H9 (cell line): ENCODE results near the gene PEX16. TPM values are rescaled to one million over a fixed set of nuclear protein-coding genes. Genes with fewer than 3 reads are reported as not detected.

Source experiments
- DNase-seq: peaks from one replicate; pipeline ENCODE4 v3.0.0-alpha.2; 2017
- H2AFZ ChIP-seq: one replicate; pipeline ENCODE4 v1.6.1; 2013; ENCODE audit warnings: mild to moderate bottlenecking, low read length, control low read depth, moderate library complexity
- H2AK5ac ChIP-seq: 2 replicates; pipeline ENCODE4 v1.6.1; 2013; ENCODE audit warnings: low read length, control low read depth, mixed read lengths; ENCODE audit not compliant: insufficient read length
- H2BK120ac ChIP-seq: one replicate; pipeline ENCODE4 v1.6.1; 2013; ENCODE audit warnings: low read depth, mild to moderate bottlenecking, low read length, control low read depth, inconsistent platforms; ENCODE audit not compliant: poor library complexity, severe bottlenecking
- H2BK12ac ChIP-seq: 2 replicates; pipeline ENCODE4 v1.6.1; 2013; ENCODE audit warnings: low read length, control low read depth, mixed read lengths, low read depth; ENCODE audit not compliant: insufficient read length
- H2BK15ac ChIP-seq: 2 replicates; pipeline ENCODE4 v1.6.1; 2013; ENCODE audit warnings: low read depth, low read length, control low read depth
- H2BK20ac ChIP-seq: one replicate; pipeline ENCODE4 v1.6.1; 2013; ENCODE audit warnings: low read depth, mild to moderate bottlenecking, low read length, control low read depth, inconsistent platforms; ENCODE audit not compliant: poor library complexity, severe bottlenecking
- H2BK5ac ChIP-seq: 2 replicates; pipeline ENCODE4 v1.6.1; 2013; ENCODE audit warnings: low read length, control low read depth, mixed read lengths; ENCODE audit not compliant: insufficient read length
- H3K14ac ChIP-seq: 2 replicates; pipeline ENCODE4 v1.6.1; 2013; ENCODE audit warnings: low read length, control low read depth; ENCODE audit not compliant: insufficient read depth
- H3K18ac ChIP-seq: 2 replicates; pipeline ENCODE4 v1.6.1; 2013; ENCODE audit warnings: low read depth, mild to moderate bottlenecking, mixed read lengths, low read length, control low read depth; ENCODE audit not compliant: insufficient read length
- H3K23ac ChIP-seq: 2 replicates; pipeline ENCODE4 v1.6.1; 2013; ENCODE audit warnings: low read length, control low read depth, mixed read lengths, low read depth; ENCODE audit not compliant: insufficient read length
- H3K23me2 ChIP-seq: 2 replicates; pipeline ENCODE4 v1.6.1; 2013; ENCODE audit warnings: low read depth, mild to moderate bottlenecking, mixed read lengths, low read length, control low read depth; ENCODE audit not compliant: insufficient read length, poor library complexity, severe bottlenecking
- H3K27ac ChIP-seq: 2 replicates; pipeline ENCODE4 v1.5.1; 2013; ENCODE audit warnings: low read length, control low read depth, mixed read lengths, low read depth; ENCODE audit not compliant: insufficient read length
- H3K27me3 ChIP-seq: 2 replicates; pipeline ENCODE4 v1.6.1; 2013; ENCODE audit warnings: low read length, control low read depth, inconsistent platforms; ENCODE audit not compliant: insufficient read depth
- H3K4ac ChIP-seq: 2 replicates; pipeline ENCODE4 v1.6.1; 2013; ENCODE audit warnings: low read depth, mild to moderate bottlenecking, control low read depth, inconsistent platforms, low read length, moderate library complexity
- H3K4me1 ChIP-seq: 2 replicates; pipeline ENCODE4 v1.6.1; 2013; ENCODE audit warnings: low read length, control low read depth, inconsistent platforms; ENCODE audit not compliant: insufficient read depth
- H3K4me2 ChIP-seq: 2 replicates; pipeline ENCODE4 v1.6.1; 2013; ENCODE audit warnings: low read length, control low read depth, mixed read lengths; ENCODE audit not compliant: insufficient read length, insufficient read depth
- H3K56ac ChIP-seq: 2 replicates; pipeline ENCODE4 v1.6.1; 2013; ENCODE audit warnings: low read depth, mild to moderate bottlenecking, mixed read lengths, low read length, control low read depth; ENCODE audit not compliant: insufficient read length
- H3K79me1 ChIP-seq: 2 replicates; pipeline ENCODE4 v1.6.1; 2013; ENCODE audit warnings: low read depth, mild to moderate bottlenecking, moderate library complexity, low read length, control low read depth, inconsistent platforms; ENCODE audit not compliant: insufficient read depth, poor library complexity, severe bottlenecking
- H3K79me2 ChIP-seq: 2 replicates; pipeline ENCODE4 v1.6.1; 2013; ENCODE audit warnings: low read length, control low read depth, inconsistent platforms; ENCODE audit not compliant: insufficient read depth
- H3K9ac ChIP-seq: 2 replicates; pipeline ENCODE4 v1.6.1; 2013; ENCODE audit warnings: low read length, control low read depth, mixed read lengths; ENCODE audit not compliant: insufficient read length; ENCODE audit errors: extremely low read depth
- H3K9me3 ChIP-seq: one replicate; pipeline ENCODE4 v1.6.1; 2013; ENCODE audit warnings: low read depth, low read length, inconsistent platforms; ENCODE audit not compliant: control insufficient read depth
- H3T11ph ChIP-seq: one replicate; pipeline ENCODE4 v1.6.1; 2013; ENCODE audit warnings: mild to moderate bottlenecking, low read length, control low read depth, inconsistent platforms
- H4K20me1 ChIP-seq: one replicate; pipeline ENCODE4 v1.6.1; 2013; ENCODE audit not compliant: control insufficient read depth, insufficient read length, insufficient read depth
- H4K5ac ChIP-seq: 2 replicates; pipeline ENCODE4 v1.6.1; 2013; ENCODE audit warnings: low read depth, mild to moderate bottlenecking, mixed read lengths, low read length, control low read depth; ENCODE audit not compliant: insufficient read length
- H4K8ac ChIP-seq: replicated peaks from 2 replicates; pipeline ENCODE4 v1.6.1; 2013; ENCODE audit warnings: low read length, control low read depth, mixed read lengths, low read depth; ENCODE audit not compliant: insufficient read length
- H4K91ac ChIP-seq: 2 replicates; pipeline ENCODE4 v1.6.1; 2013; ENCODE audit warnings: low read depth, mild to moderate bottlenecking, moderate library complexity, mixed read lengths, low read length, control low read depth; ENCODE audit not compliant: insufficient read length
- H3K27ac Mint-ChIP-seq, 3 experiments: 2 replicates in 2 of 3; 3 replicates in 1 of 3; pipeline ENCODE4 v1.8.0; 2020 to 2021; ENCODE audit warnings: mixed read lengths in 3 of 3, mild to moderate bottlenecking in 1 of 3, moderate library complexity in 1 of 3
- H3K27me3 Mint-ChIP-seq: 2 replicates; pipeline ENCODE4 v1.8.0; 2021; ENCODE audit warnings: low read depth, mild to moderate bottlenecking, moderate library complexity, mixed read lengths
- H3K36me3 Mint-ChIP-seq, 3 experiments: 2 replicates in 2 of 3; 3 replicates in 1 of 3; pipeline ENCODE4 v1.8.0; 2020 to 2021; ENCODE audit warnings: low read depth in 3 of 3, mixed read lengths in 3 of 3; ENCODE audit not compliant: insufficient read depth in 1 of 3
- H3K4me1 Mint-ChIP-seq, 2 experiments: 2 replicates each; pipeline ENCODE4 v1.8.0; 2020; ENCODE audit warnings: mixed read lengths in 2 of 2
- H3K4me3 Mint-ChIP-seq, 2 experiments: 2 replicates in 1 of 2; 3 replicates in 1 of 2; pipeline ENCODE4 v1.8.0; 2020 to 2021; ENCODE audit warnings: mild to moderate bottlenecking in 2 of 2, mixed read lengths in 2 of 2, moderate library complexity in 1 of 2
- H3K9me3 Mint-ChIP-seq, 2 experiments: 2 replicates in 1 of 2; 3 replicates in 1 of 2; pipeline ENCODE4 v1.8.0; 2020; ENCODE audit warnings: mild to moderate bottlenecking in 2 of 2, mixed read lengths in 2 of 2, moderate library complexity in 1 of 2
- WGBS: extraction: QIAGEN DNeasy Blood & Tissue Kit; methylation state at CpG from one replicate; pipeline ENCODE4 v1.1.7; 2013; ENCODE audit warnings: missing lambda C conversion rate, low lambda C conversion rate, mixed read lengths; ENCODE audit not compliant: insufficient read length; ENCODE audit errors: extremely low coverage; 5-methylcytosine and 5-hydroxymethylcytosine counted together
- total RNA-seq: library from RNA; stranded (reverse); gene quantifications from 2 replicates; pipeline ENCODE4 v1.2.1, GENCODE V29; 2021
- TF ChIP-seq, protein P1 (sequence below): fragments of 200-600 bp; sonication (generic); conservative IDR thresholded peaks from 3 replicates; pipeline ENCODE4 v1.8.0; 2021; ENCODE audit warnings: antibody characterized with exemption, mild to moderate bottlenecking

Gene PEX16
- total RNA-seq, 1 experiment from 2014 or later = 30.8 TPM

DNA sequence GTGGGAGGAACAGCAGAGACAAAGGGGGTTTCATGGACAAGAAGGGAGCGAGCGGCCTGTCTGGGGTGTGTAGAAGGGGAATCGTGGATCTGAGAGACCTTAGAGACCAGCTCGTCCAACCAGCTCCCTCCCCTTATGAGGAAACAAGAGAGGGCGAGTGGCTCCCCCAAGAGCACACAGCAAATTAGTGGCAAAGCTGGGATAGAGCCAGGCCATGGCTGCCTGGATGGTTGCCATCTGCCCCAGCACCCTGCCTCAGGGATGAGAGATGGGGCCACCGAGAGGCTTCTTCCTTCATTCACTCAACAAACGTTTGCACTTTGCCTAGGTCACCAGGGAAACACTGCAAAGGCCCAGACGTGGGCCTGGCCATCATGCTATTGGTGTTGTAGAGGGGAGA, 28.1 kb downstream of the PEX16 start:
- no peak overlapping the region for H3K23ac ChIP-seq
- no peaks in the 10 kb centered on the region for H3K79me2 ChIP-seq
- no peak overlapping the region for H2AK5ac ChIP-seq
- H3K14ac ChIP-seq = no peak overlapping the region
- H2BK5ac ChIP-seq = no peak overlapping the region
- H2AFZ ChIP-seq = no peak overlapping the region
- H3K4me2 ChIP-seq = no peak overlapping the region
- H3K27me3 ChIP-seq = no peaks in the 10 kb centered on the region
- H2BK15ac ChIP-seq = no peak overlapping the region
- WGBS = no CpG with 5 or more reads among the region's 8 CpGs
- H3K27me3 Mint-ChIP-seq = peaks cover 6% of the 10 kb centered on the region
- peaks cover 0 to 7% (median 0%) of the 10 kb centered on the region in 3 experiments; a peak in 3 of 7 replicates for H3K36me3 Mint-ChIP-seq
- no peak overlapping the region for H4K8ac ChIP-seq
- TF ChIP-seq, protein P1, sequence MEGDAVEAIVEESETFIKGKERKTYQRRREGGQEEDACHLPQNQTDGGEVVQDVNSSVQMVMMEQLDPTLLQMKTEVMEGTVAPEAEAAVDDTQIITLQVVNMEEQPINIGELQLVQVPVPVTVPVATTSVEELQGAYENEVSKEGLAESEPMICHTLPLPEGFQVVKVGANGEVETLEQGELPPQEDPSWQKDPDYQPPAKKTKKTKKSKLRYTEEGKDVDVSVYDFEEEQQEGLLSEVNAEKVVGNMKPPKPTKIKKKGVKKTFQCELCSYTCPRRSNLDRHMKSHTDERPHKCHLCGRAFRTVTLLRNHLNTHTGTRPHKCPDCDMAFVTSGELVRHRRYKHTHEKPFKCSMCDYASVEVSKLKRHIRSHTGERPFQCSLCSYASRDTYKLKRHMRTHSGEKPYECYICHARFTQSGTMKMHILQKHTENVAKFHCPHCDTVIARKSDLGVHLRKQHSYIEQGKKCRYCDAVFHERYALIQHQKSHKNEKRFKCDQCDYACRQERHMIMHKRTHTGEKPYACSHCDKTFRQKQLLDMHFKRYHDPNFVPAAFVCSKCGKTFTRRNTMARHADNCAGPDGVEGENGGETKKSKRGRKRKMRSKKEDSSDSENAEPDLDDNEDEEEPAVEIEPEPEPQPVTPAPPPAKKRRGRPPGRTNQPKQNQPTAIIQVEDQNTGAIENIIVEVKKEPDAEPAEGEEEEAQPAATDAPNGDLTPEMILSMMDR = no peak
- H3K4me1 ChIP-seq = peaks cover 2% of the 10 kb centered on the region; the same call in 1 of the 2 replicates
- H3K9ac ChIP-seq = no peak overlapping the region
- H3K9me3 Mint-ChIP-seq = no peaks in the 10 kb centered on the region; a peak in 1 of 5 replicates
- H3K79me1 ChIP-seq = no peaks in the 10 kb centered on the region
- H3K4me1 Mint-ChIP-seq = peaks cover 26 to 34% of the 10 kb centered on the region in 2 experiments
- H2BK20ac ChIP-seq = no peak overlapping the region
- no peak overlapping the region for H3T11ph ChIP-seq
- H3K27ac ChIP-seq = no peak overlapping the region
- no peak overlapping the region for H4K91ac ChIP-seq
- H4K5ac ChIP-seq = no peak overlapping the region
- no peaks in the 10 kb centered on the region for H3K23me2 ChIP-seq
- no peak overlapping the region for H3K4me3 Mint-ChIP-seq
- no peak for DNase-seq
- H3K4ac ChIP-seq = no peak overlapping the region
- no peaks in the 10 kb centered on the region for H3K9me3 ChIP-seq
- no peak overlapping the region for H2BK120ac ChIP-seq
- H3K27ac Mint-ChIP-seq = no peak overlapping the region
- no peak overlapping the region for H2BK12ac ChIP-seq
- H4K20me1 ChIP-seq = no peaks in the 10 kb centered on the region
- H3K56ac ChIP-seq = no peak overlapping the region
- no peak overlapping the region for H3K18ac ChIP-seq
